Calu3 (cell line): ENCODE data around the gene VEGFB. TPM values are rescaled to one million over a fixed set of nuclear protein-coding genes. Genes with fewer than 3 reads are reported as not detected.

Source experiments
- BruUV-seq: library from RNA; stranded (reverse); fragments of 400-500 nt; replicated peaks from 2 replicates; lab custom pipeline; 2021; lab: Mats Ljungman, UMichigan
- CTCF ChIA-PET: fragments of 300-600 bp; sonication (Branson Sonifier 250); formaldehyde crosslinking; loops from one replicate; lab custom pipeline; 2022; ENCODE audit warnings: antibody characterized with exemption; lab: Charles Lee
- DNase-seq: peaks from one replicate; pipeline ENCODE4 v3.0.0; 2022
- H3K27ac Mint-ChIP-seq: one replicate; pipeline ENCODE4 v1.8.0; 2022; ENCODE audit warnings: mixed read lengths; ENCODE audit not compliant: unreplicated experiment
- H3K27me3 Mint-ChIP-seq: one replicate; pipeline ENCODE4 v1.8.0; 2022; ENCODE audit warnings: mixed read lengths; ENCODE audit not compliant: unreplicated experiment
- H3K36me3 Mint-ChIP-seq: one replicate; pipeline ENCODE4 v1.8.0; 2022; ENCODE audit warnings: mild to moderate bottlenecking, moderate library complexity, mixed read lengths; ENCODE audit not compliant: insufficient read depth, unreplicated experiment
- H3K4me1 Mint-ChIP-seq: one replicate; pipeline ENCODE4 v1.8.0; 2022; ENCODE audit warnings: mild to moderate bottlenecking, low read depth, mixed read lengths; ENCODE audit not compliant: unreplicated experiment
- H3K4me3 Mint-ChIP-seq: one replicate; pipeline ENCODE4 v1.8.0; 2022; ENCODE audit warnings: mild to moderate bottlenecking, low read depth, moderate library complexity, mixed read lengths; ENCODE audit not compliant: unreplicated experiment
- H3K9me3 Mint-ChIP-seq: one replicate; pipeline ENCODE4 v1.8.0; 2022; ENCODE audit warnings: low read depth, mixed read lengths; ENCODE audit not compliant: unreplicated experiment
- CTCF ChIP-seq: fragments of 200-600 bp; IDR thresholded peaks from one replicate; pipeline ENCODE4 v1.8.0; 2022; ENCODE audit warnings: antibody characterized with exemption; ENCODE audit not compliant: unreplicated experiment
- intact Hi-C: fragments of 100-400 bp; cut with micrococcal nuclease; formaldehyde crosslinking; loops from one replicate; pipeline ENCODE4 v1.10.0; 2022; ENCODE audit not compliant: unreplicated experiment
- total RNA-seq: library from RNA; stranded (reverse); gene quantifications from 2 replicates; pipeline ENCODE4 v1.2.3, GENCODE V29; 2022

The VEGFB gene
- total RNA-seq, 1 experiment from 2014 or later: 91.5 TPM

GRCh38 chr11:64246871-64247728 is 12.7 kb downstream of the VEGFB start, which contains the start of gene PPP1R14B:
Gene PPP1R14B (minus strand): TSS chr11:64246943. CDS start chr11:64246673, 270 bp downstream.
- peak within 1 kb of the TSS; percentile 96 for H3K27ac Mint-ChIP-seq
- no TSS peak for BruUV-seq
- H3K4me3 Mint-ChIP-seq: peak within 1 kb of the TSS; percentile 96
- no peaks in the 10 kb centered on the region for H3K27me3 Mint-ChIP-seq
- peak; percentile 95 for DNase-seq
- TF ChIP-seq CTCF: no peak
- CTCF ChIA-PET: interaction anchor here (0.6 to 1.5 kb wide), 2 partner anchors 10 to 39 kb away, joined by 6 to 7 read pairs; no protein-coding TSS in a partner anchor
- peaks cover 28% of the 10 kb centered on the region for H3K4me1 Mint-ChIP-seq
- intact Hi-C loops: loop anchor here (10.0 kb wide), 1 partner anchor 58 kb away; the partner anchor contains the start of genes CATSPERZ and ESRRA
- H3K36me3 Mint-ChIP-seq: peaks cover 95% of the 10 kb centered on the region
- no peaks in the 10 kb centered on the region for H3K9me3 Mint-ChIP-seq

GRCh38 chr11:64247729-64248531 is 13.5 kb downstream of the VEGFB start:
- BruUV-seq: no TSS peak
- intact Hi-C loops: loop anchor here (10.0 kb wide), 1 partner anchor 57 kb away; the partner anchor contains the start of genes CATSPERZ and ESRRA

GRCh38 chr11:64248578-64248977 is 14.2 kb downstream of the VEGFB start:
- no peak for DNase-seq
- H3K4me3 Mint-ChIP-seq: peak overlapping the region; percentile 96

More at GRCh38 chr11:64247729-64248531, 13.5 kb downstream of the VEGFB start:
- DNase-seq: no peak
- Mint-ChIP-seq H3K4me3 (peak overlapping the region; percentile 96), H3K36me3 (peaks cover 92% of the 10 kb centered on the region), H3K27ac (peak overlapping the region; percentile 84), H3K9me3 (no peaks in the 10 kb centered on the region), H3K27me3 (no peaks in the 10 kb centered on the region), H3K4me1 (peaks cover 25% of the 10 kb centered on the region)
- CTCF ChIA-PET: interaction anchor here (0.6 to 1.5 kb wide), 2 partner anchors 11 to 40 kb away, joined by 6 to 7 read pairs; no protein-coding TSS in a partner anchor
- no peak for TF ChIP-seq CTCF

More at GRCh38 chr11:64248578-64248977, 14.2 kb downstream of the VEGFB start:
- Mint-ChIP-seq H3K36me3 (peaks cover 87% of the 10 kb centered on the region), H3K27ac (peak overlapping the region; percentile 44), H3K4me1 (peaks cover 18% of the 10 kb centered on the region), H3K9me3 (no peaks in the 10 kb centered on the region), H3K27me3 (no peaks in the 10 kb centered on the region)
- no TSS peak for BruUV-seq
- no peak for TF ChIP-seq CTCF
- CTCF ChIA-PET: no interaction called here
- intact Hi-C loops: loop anchor here (10.0 kb wide), 1 partner anchor 56 kb away; the partner anchor contains the start of genes CATSPERZ and ESRRA
